PC-3 (cell line): ENCODE results near the gene PLP1. TPM values are rescaled to one million over a fixed set of nuclear protein-coding genes. Genes with fewer than 3 reads are reported as not detected.

Experiments used
- total RNA-seq: library from RNA; depleted of rRNA; stranded (reverse); fragments of >200 nt; gene quantifications from 2 replicates; pipeline ENCODE4 v1.2.3, GENCODE V29; 2014; rRNA removed

Gene PLP1
- total RNA-seq, 1 experiment from 2014 or later = not detected

Other genes starting within 250 kb of the PLP1 start
- gene TCEAL4, start 191.3 kb upstream of the PLP1 start, total RNA-seq = 29.8 and 40.8 TPM in 2 replicates
- 18.3 and 21.1 TPM in 2 replicates for gene TCEAL3, start 168.9 kb upstream of the PLP1 start, total RNA-seq
- 22.8 and 26.3 TPM in 2 replicates for gene TCEAL1, start 147.9 kb upstream of the PLP1 start, total RNA-seq
- 349 and 414 TPM in 2 replicates for gene MORF4L2, start 90.1 kb upstream of the PLP1 start, total RNA-seq
- 0.40 TPM in 1 of 2 replicates, not detected in the other for gene TMEM31, start 65.9 kb upstream of the PLP1 start, total RNA-seq
- gene RAB9B, start 55.4 kb downstream of the PLP1 start, total RNA-seq = 1.2 and 1.5 TPM in 2 replicates
- gene TMSB15B, start 185.8 kb downstream of the PLP1 start, total RNA-seq = 3.1 and 7.7 TPM in 2 replicates
- gene H2BW1, start 236.9 kb downstream of the PLP1 start, total RNA-seq = not detected in 2 replicates